ENCODE measurements around the gene FBXW10. TPM values are rescaled to one million over a fixed set of nuclear protein-coding genes. Genes with fewer than 3 reads are reported as not detected.
"Not testable (repeated sequence)": the region's sequence is repeated elsewhere in the genome, so short reads cannot be mapped to it uniquely, and the experiment has no call there.

FBXW10 gene
- polyA plus RNA-seq, 10 donors: 0.08 to 0.53 (median 0.14) TPM; not detected in 3

DNA sequence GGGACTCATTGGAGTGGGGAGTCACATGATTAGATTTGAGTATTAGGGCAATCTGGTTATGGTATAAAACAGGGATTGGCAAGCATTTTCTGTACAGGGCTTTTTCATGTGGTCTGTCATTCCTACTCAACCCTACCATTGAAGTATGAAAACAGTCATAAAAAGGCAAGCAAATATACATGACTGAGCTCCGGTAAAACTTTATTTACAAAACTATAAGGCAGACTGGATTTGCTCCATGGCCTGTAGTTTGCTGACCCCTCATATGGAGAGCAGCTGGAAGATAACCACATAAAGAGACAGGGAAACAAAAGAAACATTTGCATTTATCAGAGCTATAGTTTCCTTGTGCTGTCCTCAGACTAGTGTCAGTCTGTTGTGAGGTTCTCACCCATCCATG lies 83.8 kb downstream of the FBXW10 start:
- not testable (repeated sequence) for DNase-seq

Other genes starting within 250 kb of the FBXW10 start
- gene TBC1D28, start 99.7 kb upstream of the FBXW10 start, polyA plus RNA-seq (ENCODE audit: insufficient read length in 10 of 10): not detected
- gene FOXO3B, start 61.7 kb upstream of the FBXW10 start, polyA plus RNA-seq (ENCODE audit: insufficient read length in 10 of 10): 1 to 10 TPM; 1.6 to 3.7 (median 2.6) TPM
- 10 to 100 TPM; 21.6 to 31.2 (median 26.4) TPM for gene TVP23B, start 37.1 kb downstream of the FBXW10 start, polyA plus RNA-seq (ENCODE audit: insufficient read length in 10 of 10)
- gene PRPSAP2, start 114.1 kb downstream of the FBXW10 start, polyA plus RNA-seq (ENCODE audit: insufficient read length in 10 of 10): 10 to 100 TPM; 18.8 to 32.3 (median 25.4) TPM
- under 1 TPM in 8 of 10 donors, not detected in 2; 0.08 to 0.29 (median 0.19) TPM for gene SLC5A10, start 208.1 kb downstream of the FBXW10 start, polyA plus RNA-seq (ENCODE audit: insufficient read length in 10 of 10)